NCI-H748 treated with DMSO at 0.1 percent for 48 hours (cell line): ENCODE measurements around the gene UCK2.
"Not testable (repeated sequence)": the region's sequence is repeated elsewhere in the genome, so short reads cannot be mapped to it uniquely, and the experiment has no call there.

ENCODE experiments used
- DNase-seq: peaks from one replicate; lab custom pipeline; 2025; lab: John Stamatoyannopoulos, UW

Gene UCK2

DNA sequence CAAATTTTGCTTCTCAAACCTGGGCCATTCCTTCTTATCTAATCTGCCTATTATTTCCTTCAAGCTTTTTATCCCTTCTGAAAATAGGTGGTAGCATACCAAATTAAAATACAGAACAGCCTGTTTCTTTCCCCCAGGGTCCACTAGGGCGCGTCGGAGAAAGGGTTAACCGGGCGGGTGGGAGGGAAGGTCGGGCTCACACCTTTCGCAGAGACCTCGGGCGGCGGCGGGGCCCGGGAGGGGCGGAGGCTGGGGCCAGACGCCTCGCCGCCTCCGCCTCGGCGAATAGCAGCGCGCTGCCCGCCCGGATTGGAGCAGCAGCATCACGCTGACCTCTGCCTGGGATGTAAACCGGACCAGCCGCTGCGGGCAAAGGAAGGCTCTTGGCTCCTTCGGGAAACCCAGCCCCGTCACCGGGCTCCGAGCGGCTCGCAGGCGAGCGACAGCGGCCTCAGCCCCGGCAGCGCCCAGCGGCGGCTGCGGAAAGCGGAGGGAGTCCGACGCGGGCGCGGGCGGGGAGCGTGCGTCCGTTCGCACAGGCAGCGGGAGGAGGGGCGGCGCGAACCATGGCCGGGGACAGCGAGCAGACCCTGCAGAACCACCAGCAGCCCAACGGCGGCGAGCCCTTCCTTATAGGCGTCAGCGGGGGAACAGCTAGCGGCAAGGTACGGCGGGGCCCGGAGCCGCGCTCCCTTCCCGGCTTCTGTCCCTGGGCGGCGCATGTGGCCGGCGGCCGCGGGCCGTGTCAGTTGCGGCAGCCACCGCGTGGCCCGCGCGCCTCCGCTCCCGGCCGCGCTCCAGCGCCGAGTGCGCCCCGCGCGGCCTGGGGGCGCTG, at the start of gene UCK2:
UCK2 (plus strand) TSS at position 347 of the 835 bp plus-strand sequence; CDS start at position 567, 220 bp downstream.
- DNase-seq, result peak; percentile 69

DNA sequence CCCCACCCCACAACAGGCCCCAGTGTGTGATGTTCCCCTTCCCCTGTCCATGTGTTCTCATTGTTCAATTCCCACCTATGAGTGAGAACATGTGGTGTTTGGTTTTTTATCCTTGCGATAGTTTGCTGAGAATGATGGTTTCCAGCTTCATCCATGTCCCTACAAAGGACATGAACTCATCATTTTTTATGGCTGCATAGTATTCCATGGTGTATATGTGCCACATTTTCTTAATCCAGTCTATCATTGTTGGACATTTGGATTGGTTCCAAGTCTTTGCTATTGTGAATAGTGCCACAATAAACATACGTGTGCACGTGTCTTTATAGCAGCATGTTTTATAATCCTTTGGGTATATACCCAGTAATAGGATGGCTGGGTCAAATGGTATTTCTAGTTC, 49.2 kb upstream of the UCK2 start:
- DNase-seq, result not testable (repeated sequence)

GRCh38 chr1:165783519-165783918, 43.9 kb upstream of the UCK2 start:
- DNase-seq, result not testable (repeated sequence)

DNA sequence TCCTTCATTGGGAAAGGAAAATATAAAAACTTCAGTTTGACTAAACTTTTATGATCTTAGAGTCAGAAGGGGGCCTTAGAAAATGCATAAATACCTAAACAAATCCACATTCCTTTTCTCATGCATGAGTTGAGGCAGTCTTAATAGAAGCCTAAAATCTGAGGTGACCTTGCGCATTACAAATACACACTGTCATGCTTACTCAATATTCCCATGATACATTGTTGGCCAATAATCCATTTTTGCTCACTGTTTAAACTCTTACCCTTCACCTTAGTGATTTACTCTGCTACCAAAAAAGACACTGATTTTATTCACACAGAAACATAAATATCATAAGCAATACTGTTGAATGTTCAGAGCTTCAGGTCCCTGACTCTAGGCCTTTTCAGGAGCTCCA, 39.7 kb upstream of the UCK2 start:
- no peak for DNase-seq

DNA sequence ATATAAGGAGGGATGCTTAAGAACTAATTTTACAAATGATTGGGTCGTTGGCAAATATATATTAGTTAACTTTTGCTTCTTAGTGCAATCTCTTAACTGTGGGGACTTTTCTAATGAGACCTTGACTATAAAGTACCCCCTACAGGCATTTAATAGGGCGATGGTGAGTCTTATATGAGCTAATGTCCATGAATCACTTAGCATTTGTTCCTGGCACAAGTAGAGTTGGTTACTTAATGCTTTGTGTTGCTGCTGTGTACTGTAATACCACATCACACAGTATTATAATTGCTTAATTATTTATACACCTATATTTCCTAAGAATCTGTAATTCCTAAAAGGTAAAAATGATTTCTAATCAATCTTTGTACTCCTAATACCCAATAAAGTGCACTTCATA, 33.5 kb upstream of the UCK2 start:
- no peak for DNase-seq

- no peak for DNase-seq
These were observed 31.5 kb upstream of the UCK2 start for GRCh38 chr1:165795894-165796293.

DNA sequence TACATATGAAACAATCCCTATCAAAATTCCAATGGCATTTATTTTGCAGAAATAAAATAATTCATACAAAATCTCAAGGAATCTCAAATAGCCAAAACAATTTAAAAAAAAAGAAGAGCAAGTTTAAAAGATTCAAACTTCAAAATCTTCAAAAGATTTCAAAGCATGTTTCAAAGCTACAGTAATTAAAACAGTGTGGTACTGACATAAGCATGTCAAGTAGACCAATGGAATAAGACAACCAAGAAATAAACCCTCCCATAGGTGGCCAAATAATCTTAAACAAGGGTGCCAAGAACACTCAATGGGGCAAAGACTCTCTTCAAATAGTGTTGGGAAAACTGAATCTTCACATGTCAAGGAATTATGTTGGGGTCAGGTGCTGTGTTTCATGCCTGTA, 28.0 kb upstream of the UCK2 start:
- DNase-seq, result no peak

- DNase-seq, result not testable (repeated sequence)
These were observed 22.9 kb upstream of the UCK2 start for GRCh38 chr1:165804513-165804912.

GRCh38 chr1:165807613-165808012, 19.8 kb upstream of the UCK2 start:
- no peak for DNase-seq

DNA sequence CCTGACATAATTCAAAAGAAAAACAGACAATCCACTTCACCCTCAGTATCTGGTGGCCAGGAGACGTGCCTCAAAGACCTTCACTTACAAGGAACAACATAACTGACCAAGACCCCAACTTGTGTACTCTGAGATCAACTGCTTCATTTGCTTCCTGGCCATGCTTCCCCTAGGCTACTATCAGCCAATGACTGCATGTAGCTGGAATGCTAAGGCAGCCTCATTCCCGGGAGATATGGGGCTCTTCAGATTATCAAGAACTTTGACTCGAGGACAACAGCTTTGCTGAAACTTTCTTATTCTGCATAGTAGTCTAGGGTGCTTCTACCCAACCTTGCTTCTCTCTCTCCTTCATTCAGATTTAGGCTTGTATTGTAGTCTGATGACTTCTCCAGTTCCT, 11.7 kb upstream of the UCK2 start:
- DNase-seq, result no peak

- no peak for DNase-seq
These were observed 11.3 kb upstream of the UCK2 start for GRCh38 chr1:165816157-165816556.

DNA sequence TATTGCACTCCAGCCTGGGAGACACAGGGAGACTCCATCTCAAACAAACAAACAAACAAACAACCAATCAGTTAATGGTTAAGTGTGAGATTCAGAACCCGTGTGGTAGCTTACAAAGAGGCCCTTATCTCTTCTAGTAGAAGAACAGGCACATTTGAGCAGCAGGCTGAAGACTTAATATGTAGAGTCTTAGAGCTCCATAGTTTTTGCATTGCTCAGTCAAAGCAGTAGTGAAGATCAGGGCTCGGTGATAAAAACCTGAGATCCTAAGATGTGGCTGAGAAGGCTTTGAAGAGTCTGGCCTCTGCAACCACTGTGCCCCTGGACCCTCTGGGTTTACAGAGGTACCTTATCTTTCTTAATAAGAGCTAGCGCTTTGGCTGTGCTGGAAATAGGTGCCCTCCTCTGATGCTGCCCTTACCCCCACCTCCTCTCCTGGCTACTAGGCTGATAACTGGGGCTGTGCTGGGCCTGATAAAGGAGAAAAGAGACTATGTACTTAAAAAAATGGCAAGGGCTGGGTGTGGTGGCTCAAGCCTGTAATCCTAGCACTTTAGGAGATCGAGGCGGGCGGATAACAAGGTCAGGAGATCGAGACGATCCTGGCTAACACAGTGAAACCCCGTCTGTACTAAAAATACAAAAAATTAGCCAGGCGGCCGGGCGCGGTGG, 10.5 kb upstream of the UCK2 start:
- DNase-seq, result no peak

GRCh38 chr1:165823552-165824268, 3.7 kb upstream of the UCK2 start:
- DNase-seq, result no peak

DNA sequence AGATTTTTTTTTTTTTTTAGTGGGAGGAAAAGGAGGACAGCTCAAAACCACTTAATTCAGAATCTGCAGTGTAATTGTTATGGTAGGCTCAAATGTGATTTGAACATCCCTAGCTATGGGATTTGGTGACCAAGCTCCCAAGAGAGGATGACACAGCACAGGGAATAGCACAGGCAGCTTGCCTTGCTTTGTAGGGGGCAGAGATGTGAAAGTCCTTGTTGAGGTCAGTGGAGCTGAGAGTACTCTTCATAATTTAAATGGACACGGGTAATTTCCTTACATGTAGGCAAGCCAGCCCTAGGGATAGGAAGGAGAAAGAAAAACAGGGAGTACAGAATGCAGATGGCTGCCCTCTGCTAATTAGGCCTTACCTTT, 3.2 kb upstream of the UCK2 start:
- DNase-seq, result no peak

DNA sequence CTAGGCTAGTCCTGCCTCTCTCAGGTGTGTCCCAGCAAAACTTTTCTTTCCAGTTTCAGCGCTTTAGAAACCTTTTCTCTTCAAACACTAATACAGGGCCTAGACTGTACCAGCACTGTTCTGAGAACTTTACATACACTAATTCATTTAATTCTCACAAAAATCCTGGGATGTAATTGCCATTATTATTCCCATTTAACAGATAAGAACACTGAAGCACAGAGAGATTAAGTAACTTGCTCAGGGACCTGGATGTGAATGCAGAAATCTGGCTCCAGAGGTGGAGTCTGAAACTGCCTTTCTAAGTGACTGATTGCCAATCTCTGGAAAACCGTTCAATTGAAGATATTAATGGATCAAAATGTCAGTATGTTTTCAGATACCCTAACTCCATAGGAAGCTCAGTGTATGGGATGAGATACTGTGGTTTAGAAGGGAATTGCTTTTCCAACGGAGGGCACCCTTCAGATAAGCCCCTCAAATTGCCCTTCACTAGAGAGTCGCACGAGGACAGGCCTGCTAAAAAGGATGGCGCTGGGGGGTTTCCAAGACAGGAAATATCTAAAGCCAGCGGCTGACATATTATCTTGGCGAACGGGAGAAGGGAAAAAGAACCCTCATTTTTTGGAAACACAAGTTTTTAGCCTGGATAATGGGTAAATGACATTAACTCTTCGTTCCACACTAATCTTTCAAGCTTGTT, 698 bp upstream of the UCK2 start:
- no peak for DNase-seq

GRCh38 chr1:165828103-165828668, 772 bp downstream of the UCK2 start:
- DNase-seq, result peak; percentile 36

DNA sequence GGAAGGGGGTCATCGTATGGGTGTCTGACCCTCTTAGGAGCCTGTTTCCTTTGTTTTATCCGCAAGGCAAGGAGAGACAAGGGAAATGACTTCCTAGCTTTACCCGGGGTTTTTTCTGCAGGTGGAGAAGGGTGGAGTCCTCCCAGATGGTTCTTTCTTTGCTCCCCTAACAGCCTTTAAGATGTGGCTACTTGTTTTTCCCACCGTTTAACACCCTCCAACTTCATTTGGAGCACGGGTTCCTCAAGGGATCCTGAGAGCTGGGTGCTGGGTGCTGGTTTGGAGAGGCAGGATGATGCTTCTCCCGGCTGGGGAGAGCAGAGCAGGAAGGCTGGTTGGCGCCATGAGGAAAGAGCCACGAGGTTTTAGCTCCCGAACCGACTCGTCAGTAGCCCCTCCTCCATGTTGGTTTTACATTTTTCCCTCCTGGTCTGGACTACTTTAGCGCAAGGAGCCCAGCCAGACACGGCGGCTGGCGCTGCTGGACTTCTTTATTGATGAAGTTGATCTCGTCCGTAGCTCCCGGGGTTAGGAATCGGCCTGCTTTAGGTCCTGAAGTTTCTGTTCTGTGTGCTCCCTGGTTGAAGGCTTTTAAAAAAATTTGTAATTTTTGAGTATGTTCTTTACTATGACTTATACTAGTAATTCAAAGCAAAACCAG, 1.4 kb downstream of the UCK2 start:
- DNase-seq, result peak; percentile 75

GRCh38 chr1:165829888-165830287, 2.5 kb downstream of the UCK2 start:
- DNase-seq, result no peak

- DNase-seq, result no peak
These were observed 3.7 kb downstream of the UCK2 start for GRCh38 chr1:165831146-165831545.

GRCh38 chr1:165832902-165833301, 5.5 kb downstream of the UCK2 start:
- DNase-seq, result no peak

- DNase-seq, result no peak
These were observed 5.9 kb downstream of the UCK2 start for GRCh38 chr1:165833358-165833757.
